ENCODE data around the gene KDM4F.
A peak's percentile ranks its signal among the peaks of the same experiment; 100 is the strongest.

- TF ChIP-seq CTCF (IDR thresholded peaks at IDR 0.05) (no peak), POLR2AphosphoS5 (IDR thresholded peaks at IDR 0.05; ENCODE audit: insufficient read depth in 1 of 2, low read depth in 1 of 2) (peak in 1 of 2 donors; percentile 91)
These were observed 27.2 kb downstream of the KDM4F start for GRCh38 chr11:95076416-95076815.
